ENCODE results near the gene GUCA1A. TPM values are rescaled to one million over a fixed set of nuclear protein-coding genes. Genes with fewer than 3 reads are reported as not detected.

GUCA1A gene
- total RNA-seq, 1 experiment from 2014 or later = not detected

GRCh38 chr6:42137194-42137753, 35.9 kb upstream of the GUCA1A start:
- peak overlapping the region; percentile 67 for H3K4me3 Mint-ChIP-seq (ENCODE audit: unreplicated experiment)
- H3K27me3 Mint-ChIP-seq (ENCODE audit: insufficient read depth, unreplicated experiment) = no peaks in the 10 kb centered on the region
- peaks cover 37% of the 10 kb centered on the region for H3K4me1 Mint-ChIP-seq (ENCODE audit: low read depth, unreplicated experiment)
- peak overlapping the region; percentile 95 for H3K27ac Mint-ChIP-seq (ENCODE audit: unreplicated experiment)
- Histone ChIP-seq H3K27me3 (replicated peaks; ENCODE audit: control insufficient read depth, insufficient read depth, low read length) (no peaks in the 10 kb centered on the region), H3K4me3 (ENCODE audit: low read depth, low read length) (no peak overlapping the region), H3K36me3 (ENCODE audit: control insufficient read depth, insufficient read depth, low read length) (peaks cover 3% of the 10 kb centered on the region), H3K4me1 (peaks cover 55% of the 10 kb centered on the region), H3K9me3 (no peaks in the 10 kb centered on the region)
- H3K36me3 Mint-ChIP-seq (ENCODE audit: insufficient read depth, unreplicated experiment) = peaks cover 82% of the 10 kb centered on the region
- peak; percentile 32 to 73 for DNase-seq
- BruUV-seq (replicated peaks) = TSS peak; percentile 74
- ChIA-PET CTCF (interaction anchor here (0.7 to 1.2 kb wide), 7 partner anchors 9 to 216 kb away, joined by 3 to 4 read pairs (median 3); partner anchors contain the start of genes BYSL and MED20), POLR2A (interaction anchor here (0.7 to 1.0 kb wide), 4 partner anchors 13 to 350 kb away, joined by 3 to 19 read pairs (median 4); partner anchors contain the start of genes TAF8 and TOMM6)
- intact Hi-C loops (cut with micrococcal nuclease; ENCODE audit: unreplicated experiment) = loop anchor here (2.0 kb wide), 1 partner anchor 18 kb away; no protein-coding TSS in a partner anchor
- no peak for TF ChIP-seq CTCF (IDR thresholded peaks at IDR 0.05; ENCODE audit: insufficient read depth in 1 of 2, low read depth in 1 of 2, low read length in 1 of 2, severe bottlenecking in 1 of 2, unreplicated experiment in 1 of 2)
- H3K9me3 Mint-ChIP-seq (ENCODE audit: unreplicated experiment) = no peaks in the 10 kb centered on the region

- POLR2A ChIA-PET = interaction anchor here (0.6 to 0.8 kb wide), 2 partner anchors 13 to 84 kb away, joined by 3 to 4 read pairs; no protein-coding TSS in a partner anchor
- H3K4me1 ChIP-seq = peaks cover 57% of the 10 kb centered on the region
These were observed 35.0 kb upstream of the GUCA1A start for GRCh38 chr6:42138190-42138589.

More at GRCh38 chr6:42138190-42138589, 35.0 kb upstream of the GUCA1A start:
- H3K27me3 Mint-ChIP-seq (ENCODE audit: insufficient read depth, unreplicated experiment) = no peaks in the 10 kb centered on the region
- no peak for TF ChIP-seq CTCF (IDR thresholded peaks at IDR 0.05; ENCODE audit: insufficient read depth in 1 of 2, low read depth in 1 of 2, low read length in 1 of 2, severe bottlenecking in 1 of 2, unreplicated experiment in 1 of 2)
- no peaks in the 10 kb centered on the region for H3K9me3 Mint-ChIP-seq (ENCODE audit: unreplicated experiment)
- intact Hi-C loops (cut with micrococcal nuclease; ENCODE audit: unreplicated experiment) = no loop called here
- H3K4me1 Mint-ChIP-seq (ENCODE audit: low read depth, unreplicated experiment) = peaks cover 37% of the 10 kb centered on the region
- DNase-seq = no peak
- Histone ChIP-seq H3K9me3 (no peaks in the 10 kb centered on the region), H3K4me3 (ENCODE audit: low read depth, low read length) (no peak overlapping the region), H3K36me3 (ENCODE audit: control insufficient read depth, insufficient read depth, low read length) (peaks cover 3% of the 10 kb centered on the region), H3K27me3 (replicated peaks; ENCODE audit: control insufficient read depth, insufficient read depth, low read length) (no peaks in the 10 kb centered on the region)
- H3K27ac Mint-ChIP-seq (ENCODE audit: unreplicated experiment) = peak overlapping the region; percentile 65
- H3K36me3 Mint-ChIP-seq (ENCODE audit: insufficient read depth, unreplicated experiment) = peaks cover 82% of the 10 kb centered on the region
- no peak overlapping the region for H3K4me3 Mint-ChIP-seq (ENCODE audit: unreplicated experiment)
- CTCF ChIA-PET = interaction anchor here (0.6 kb wide), 1 partner anchor 73 kb away, joined by 3 read pairs; no protein-coding TSS in a partner anchor
- no TSS peak for BruUV-seq (replicated peaks)

Measured in Caco-2 (cell line).